GM21381 (cell line): ENCODE results near the gene WASF1.
A peak's percentile ranks its signal among the peaks of the same experiment; 100 is the strongest.

Experiments
- ATAC-seq: cut with Tn5 transposase; IDR thresholded peaks from one replicate; pipeline ENCODE4 v1.9.1; 2021; ENCODE audit warnings: mild to moderate bottlenecking, moderate library complexity; ENCODE audit not compliant: unreplicated experiment

WASF1 gene

GRCh38 chr6:110179406-110180227 lies at the start of gene WASF1:
WASF1 (minus strand) TSS chr6:110179670; CDS start chr6:110127601, 52,069 bp downstream.
- ATAC-seq, result peak; percentile 85

DNA sequence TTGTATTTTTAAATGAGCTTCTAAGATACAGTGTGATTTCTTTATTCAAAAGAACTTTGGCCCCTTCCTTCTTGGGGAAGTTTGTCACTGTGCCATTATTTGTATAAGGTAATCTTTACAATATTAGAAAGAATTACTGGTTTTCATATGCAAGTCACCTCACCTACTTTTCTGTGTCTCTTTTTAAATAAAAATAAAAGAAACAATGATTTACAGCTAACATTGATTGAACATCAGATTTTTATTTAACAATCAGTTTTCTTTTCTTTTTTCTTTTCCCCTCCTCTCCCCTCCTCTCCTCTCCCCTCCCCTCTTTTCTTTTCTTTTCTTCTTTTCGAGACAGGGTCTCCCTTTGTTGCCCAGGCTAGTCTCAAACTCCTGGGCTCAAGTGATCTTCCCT lies 46.8 kb upstream of the WASF1 start:
- no peak for ATAC-seq

DNA sequence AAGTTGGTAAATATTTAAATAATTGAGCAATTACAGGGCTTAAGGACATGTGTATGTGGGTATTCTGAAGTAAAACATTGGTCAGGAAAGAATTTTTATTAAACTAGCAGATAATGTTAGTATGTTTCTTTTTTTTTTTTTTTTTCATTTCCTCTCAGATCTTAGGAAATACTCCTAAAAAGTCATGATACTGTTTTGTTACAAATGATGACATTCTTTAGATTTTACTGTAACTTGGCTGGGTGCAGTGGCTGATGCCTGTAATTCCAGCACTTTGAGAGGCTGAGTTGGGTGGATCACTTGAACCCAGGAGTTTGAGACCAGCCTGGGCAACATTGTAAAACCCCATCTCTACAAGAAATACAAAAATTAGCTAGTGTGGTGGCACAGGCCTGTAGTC lies 42.3 kb upstream of the WASF1 start:
- no peak for ATAC-seq

- ATAC-seq, result no peak
Measured at GRCh38 chr6:110217266-110217665, 37.8 kb upstream of the WASF1 start.

DNA sequence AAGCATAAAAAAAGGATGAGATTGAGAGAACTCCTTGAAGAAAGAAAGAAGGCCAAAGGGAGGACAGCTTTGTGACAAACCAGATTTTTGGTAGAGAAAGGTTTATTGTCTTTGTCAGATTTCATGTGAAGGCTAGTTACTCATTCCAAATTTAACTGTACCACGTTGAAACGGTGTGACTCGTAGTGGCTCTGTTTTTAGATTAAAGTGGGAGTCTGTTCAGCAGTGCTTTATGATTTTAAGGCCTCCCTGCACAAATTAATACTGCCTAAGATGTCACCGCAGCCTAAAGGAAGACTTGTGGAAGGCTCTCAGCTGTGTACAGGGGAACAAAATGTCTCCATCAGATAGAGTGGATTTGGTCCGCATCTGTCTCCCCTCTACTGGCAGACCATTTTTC lies 36.7 kb upstream of the WASF1 start:
- no peak for ATAC-seq

GRCh38 chr6:110214338-110214737 lies 34.9 kb upstream of the WASF1 start:
- no peak for ATAC-seq

DNA sequence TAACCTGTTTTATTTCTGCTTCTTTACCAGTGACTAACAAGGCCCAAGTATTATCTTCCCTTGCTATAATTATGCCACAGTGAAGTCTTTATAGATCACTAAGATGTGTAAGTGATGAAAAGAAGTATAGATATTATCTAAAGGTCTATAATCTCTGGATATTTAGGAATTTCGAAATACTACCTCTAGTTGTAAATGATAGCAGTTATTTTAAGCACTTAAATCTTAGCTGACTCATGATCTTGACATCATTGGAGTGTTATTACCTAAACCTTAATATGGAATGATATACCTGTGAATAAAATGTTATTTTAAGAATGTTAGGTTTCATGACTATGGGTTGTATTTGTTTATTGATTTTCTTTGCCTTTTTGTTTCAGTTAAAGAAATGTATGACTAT lies 32.3 kb upstream of the WASF1 start:
- ATAC-seq, result no peak

DNA sequence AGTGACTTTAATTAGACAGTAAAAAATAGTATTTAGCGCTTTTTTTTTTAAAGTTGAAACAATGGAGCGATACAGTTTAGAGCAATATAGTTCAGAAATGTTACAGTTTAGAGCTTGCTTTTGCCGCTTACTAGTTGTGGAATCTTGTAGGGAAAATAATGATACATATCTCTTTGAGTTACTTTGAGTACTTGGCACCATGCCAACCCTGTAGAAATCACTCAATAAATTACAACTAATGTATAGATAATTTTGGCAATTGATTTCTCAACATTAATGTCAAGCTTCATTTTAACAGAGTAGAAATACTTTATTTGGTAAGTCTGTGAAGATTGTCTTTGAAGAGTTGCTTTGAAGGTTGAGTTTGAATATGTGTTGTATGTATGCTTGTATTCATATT lies 28.2 kb upstream of the WASF1 start:
- ATAC-seq, result no peak

DNA sequence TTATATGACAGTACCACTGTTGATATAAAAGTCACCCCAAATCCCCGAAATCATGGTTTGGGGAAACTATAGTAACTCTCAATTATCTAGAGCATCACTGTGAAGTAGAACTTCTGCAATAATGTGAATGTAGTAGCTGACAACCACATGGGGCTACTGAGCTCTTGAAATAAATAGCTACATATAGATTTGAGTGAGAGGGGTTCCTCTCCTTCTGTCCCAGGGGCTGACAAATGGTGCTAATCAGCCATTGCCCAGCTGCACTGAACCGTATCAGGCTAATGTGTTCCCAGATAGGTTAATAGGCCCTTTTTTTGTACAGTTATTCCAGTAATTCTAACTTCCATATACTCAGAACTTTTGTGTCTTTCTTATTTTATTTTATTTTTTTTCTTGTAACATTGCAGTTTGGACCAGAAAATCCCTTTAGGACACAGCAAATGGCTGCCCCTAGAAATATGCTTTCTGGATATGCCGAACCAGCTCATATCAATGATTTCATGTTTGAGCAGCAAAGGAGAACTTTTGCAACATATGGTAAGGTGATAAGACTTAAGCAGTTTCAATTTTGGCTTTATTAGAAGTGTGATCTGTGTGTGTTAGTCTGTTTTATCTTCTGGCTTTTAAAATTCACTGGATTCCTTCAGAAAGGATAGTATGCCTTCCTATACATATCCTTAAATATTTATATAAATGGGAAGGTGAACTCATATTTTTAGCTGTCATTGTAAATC lies 21.8 kb upstream of the WASF1 start:
- no peak for ATAC-seq

DNA sequence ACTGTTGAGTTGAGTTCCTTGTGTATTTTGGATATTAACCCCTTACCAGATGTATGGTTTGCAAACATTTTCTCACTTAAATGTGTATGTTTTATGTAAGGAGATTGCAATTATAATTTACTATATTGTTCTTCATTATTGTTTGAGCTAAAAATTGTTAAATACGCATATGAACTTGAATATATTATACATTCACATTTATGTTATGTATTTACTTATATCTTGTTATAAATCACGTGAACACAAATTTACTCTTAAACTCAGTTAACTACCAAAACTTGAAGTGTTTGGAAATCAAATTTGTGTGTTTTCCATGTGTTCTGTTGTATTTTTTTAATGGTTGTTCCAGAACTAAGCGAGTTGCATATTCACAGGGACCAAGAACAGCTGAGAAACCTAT lies 19.1 kb upstream of the WASF1 start:
- ATAC-seq, result no peak

- ATAC-seq, result no peak
Measured at GRCh38 chr6:110196874-110197273, 17.4 kb upstream of the WASF1 start.

GRCh38 chr6:110195639-110196038 lies 16.2 kb upstream of the WASF1 start:
- ATAC-seq, result no peak

- ATAC-seq, result no peak
Measured at GRCh38 chr6:110191477-110191876, 12.0 kb upstream of the WASF1 start.

- ATAC-seq, result no peak
Measured at GRCh38 chr6:110190726-110191125, 11.3 kb upstream of the WASF1 start.

DNA sequence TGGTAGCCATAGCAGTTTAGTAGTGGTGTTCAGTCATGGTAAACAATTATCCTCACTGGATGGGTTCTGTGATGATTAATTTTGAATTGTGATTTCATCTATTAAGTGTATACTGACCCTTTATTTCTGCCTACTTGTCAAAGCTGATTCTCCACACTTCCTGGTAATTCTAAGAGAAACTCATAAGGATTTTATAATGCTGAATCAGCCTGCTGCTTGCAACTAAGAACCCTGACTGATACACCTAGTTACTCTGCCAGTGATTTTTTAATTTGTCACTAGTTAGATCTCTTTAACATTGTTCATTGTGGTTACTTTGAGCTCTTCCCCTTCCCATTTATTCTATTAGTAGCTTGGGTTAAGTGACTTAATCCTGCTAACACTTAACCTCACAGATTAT lies 9.3 kb upstream of the WASF1 start:
- no peak for ATAC-seq

GRCh38 chr6:110185879-110186278 lies 6.4 kb upstream of the WASF1 start:
- peak; percentile 67 for ATAC-seq

GRCh38 chr6:110183292-110183885 lies 3.9 kb upstream of the WASF1 start:
- ATAC-seq, result no peak

DNA sequence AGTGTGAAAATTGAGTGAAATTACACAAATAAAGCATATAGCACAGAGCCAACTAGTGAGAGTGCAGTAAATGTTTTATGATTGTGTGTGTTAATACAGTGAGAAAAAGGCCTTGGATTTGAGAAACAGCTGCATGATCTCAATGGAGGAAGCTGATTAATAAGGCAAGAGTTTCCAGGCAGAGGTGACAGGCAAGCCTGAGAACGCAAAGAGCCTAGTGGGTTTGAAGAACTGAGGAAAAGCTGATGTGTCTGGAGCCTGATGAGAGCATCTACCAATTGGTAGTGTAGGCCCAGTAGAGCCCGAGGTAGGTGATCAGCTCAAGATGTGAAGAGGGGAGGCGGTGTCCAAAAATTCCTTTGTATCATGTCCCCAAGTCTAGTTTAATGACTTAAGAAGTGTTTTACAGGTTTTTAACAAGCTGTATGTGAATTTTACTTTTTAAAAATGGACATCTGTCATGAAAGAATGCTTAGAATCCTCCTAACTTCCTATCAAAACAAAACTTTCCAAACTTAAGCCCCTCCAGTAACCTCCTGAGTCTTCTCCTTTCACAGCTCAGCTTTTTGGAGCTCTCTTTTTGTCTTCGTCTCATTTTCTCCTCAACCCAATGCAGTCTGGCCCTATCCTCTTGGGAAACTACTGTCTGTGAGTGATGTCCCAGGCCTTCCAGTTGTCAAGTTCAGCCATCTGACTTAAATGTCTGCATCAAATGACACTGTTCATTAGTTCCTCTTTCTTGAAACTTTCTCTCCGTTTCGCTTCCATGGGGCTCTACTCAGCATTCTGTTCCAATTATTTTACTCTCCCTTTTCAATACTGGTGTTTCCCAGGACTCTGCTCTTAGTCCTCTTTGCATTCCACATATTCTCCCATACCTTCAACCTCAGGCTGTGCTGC lies 1.9 kb upstream of the WASF1 start:
- ATAC-seq, result no peak

- ATAC-seq, result peak; percentile 48
Measured at GRCh38 chr6:110180228-110181008, 948 bp upstream of the WASF1 start, which contains the start of gene CDC40. CDC40 (plus strand) TSS chr6:110180427; CDS start chr6:110180445, 18 bp downstream.
